Muscle layer of duodenum (tissue), 2 donors: ENCODE results near the gene ALPK1.

Experiments used
- H3K27ac ChIP-seq: one replicate; pipeline ENCODE4 v1.7.0; 2013; ENCODE audit warnings: mild to moderate bottlenecking, low read length
- H3K27me3 ChIP-seq: one replicate; pipeline ENCODE4 v1.7.0; 2013; ENCODE audit warnings: low read depth, mild to moderate bottlenecking, control low read depth, low read length
- H3K36me3 ChIP-seq, 2 donors: one replicate each; pipeline ENCODE4 v1.7.0; 2013; ENCODE audit warnings: low read length in 2 of 2, control low read depth in 1 of 2, mild to moderate bottlenecking in 1 of 2; ENCODE audit not compliant: insufficient read depth in 2 of 2, control insufficient read depth in 1 of 2
- H3K4me1 ChIP-seq, 2 donors: one replicate each; pipeline ENCODE4 v1.7.0; 2013; ENCODE audit warnings: low read length in 2 of 2, mild to moderate bottlenecking in 2 of 2, control low read depth in 1 of 2, moderate library complexity in 1 of 2; ENCODE audit not compliant: insufficient read depth in 2 of 2, control insufficient read depth in 1 of 2
- H3K4me3 ChIP-seq, 2 donors: one replicate each; pipeline ENCODE4 v1.7.0; 2013; ENCODE audit warnings: low read length in 2 of 2, low read depth in 1 of 2, mild to moderate bottlenecking in 1 of 2
- H3K9me3 ChIP-seq, 2 donors: one replicate each; pipeline ENCODE4 v1.7.0; 2013; ENCODE audit warnings: low read length in 2 of 2, control low read depth in 1 of 2, mild to moderate bottlenecking in 1 of 2; ENCODE audit not compliant: control insufficient read depth in 1 of 2
- donor health status: healthy.

The ALPK1 gene

GRCh38 chr4:112332398-112332797, 35.2 kb downstream of the ALPK1 start:
- no peaks in the 10 kb centered on the region for H3K36me3 ChIP-seq
- no peak overlapping the region for H3K4me3 ChIP-seq
- no peaks in the 10 kb centered on the region for H3K9me3 ChIP-seq
- H3K27me3 ChIP-seq, result no peaks in the 10 kb centered on the region
- no peak overlapping the region for H3K27ac ChIP-seq
- no peaks in the 10 kb centered on the region for H3K4me1 ChIP-seq

DNA sequence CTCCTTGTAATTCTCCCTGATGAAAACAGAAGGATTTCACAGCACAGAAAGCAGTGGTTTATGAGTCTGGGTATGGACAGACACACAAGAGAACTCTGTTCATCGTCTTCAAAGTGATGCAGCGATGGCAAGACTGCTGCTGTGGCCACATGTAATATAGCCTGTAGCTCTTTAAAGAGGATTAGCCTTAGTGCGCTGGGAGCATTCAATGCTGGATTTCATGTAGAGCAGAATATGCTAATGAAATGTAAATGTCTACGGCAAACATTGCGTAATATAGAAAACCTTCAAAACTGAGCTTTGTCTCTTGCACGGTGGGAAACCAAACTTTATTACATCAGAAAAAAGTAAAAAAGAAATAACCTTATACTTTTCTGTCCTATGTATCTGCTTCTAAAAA, 42.9 kb downstream of the ALPK1 start:
- no peaks in the 10 kb centered on the region for H3K27me3 ChIP-seq
- H3K27ac ChIP-seq, result no peak overlapping the region
- H3K9me3 ChIP-seq, result no peaks in the 10 kb centered on the region
- no peaks in the 10 kb centered on the region for H3K36me3 ChIP-seq
- H3K4me3 ChIP-seq, result no peak overlapping the region
- H3K4me1 ChIP-seq, result no peaks in the 10 kb centered on the region

DNA sequence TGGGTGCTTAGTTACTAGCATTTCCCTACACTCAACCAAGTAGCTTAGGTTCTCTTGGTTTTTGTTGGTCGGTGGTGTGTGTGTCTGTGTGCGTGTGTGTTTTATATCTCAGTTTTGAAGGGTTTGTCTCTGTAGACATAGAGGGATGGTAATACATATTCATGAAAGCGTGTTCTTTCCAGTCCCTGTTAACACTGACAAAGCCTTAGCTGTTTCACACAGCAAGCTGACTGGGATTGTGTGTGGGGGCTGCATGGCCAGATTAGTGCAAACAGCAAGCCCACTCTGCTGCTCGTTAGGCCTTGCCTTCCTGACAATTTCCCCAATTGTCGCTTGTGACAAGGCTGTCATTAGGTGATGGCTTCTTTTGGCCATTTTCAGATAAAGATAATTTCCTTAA, 43.9 kb downstream of the ALPK1 start:
- Histone ChIP-seq H3K4me3 (no peak overlapping the region), H3K4me1 (no peaks in the 10 kb centered on the region), H3K36me3 (no peaks in the 10 kb centered on the region), H3K27me3 (no peaks in the 10 kb centered on the region), H3K27ac (no peak overlapping the region), H3K9me3 (no peaks in the 10 kb centered on the region)

- Histone ChIP-seq H3K36me3 (no peaks in the 10 kb centered on the region), H3K27ac (no peak overlapping the region), H3K9me3 (no peaks in the 10 kb centered on the region), H3K4me1 (no peaks in the 10 kb centered on the region), H3K27me3 (no peaks in the 10 kb centered on the region), H3K4me3 (no peak overlapping the region)
Observed at GRCh38 chr4:112343330-112344080, 46.3 kb downstream of the ALPK1 start.

DNA sequence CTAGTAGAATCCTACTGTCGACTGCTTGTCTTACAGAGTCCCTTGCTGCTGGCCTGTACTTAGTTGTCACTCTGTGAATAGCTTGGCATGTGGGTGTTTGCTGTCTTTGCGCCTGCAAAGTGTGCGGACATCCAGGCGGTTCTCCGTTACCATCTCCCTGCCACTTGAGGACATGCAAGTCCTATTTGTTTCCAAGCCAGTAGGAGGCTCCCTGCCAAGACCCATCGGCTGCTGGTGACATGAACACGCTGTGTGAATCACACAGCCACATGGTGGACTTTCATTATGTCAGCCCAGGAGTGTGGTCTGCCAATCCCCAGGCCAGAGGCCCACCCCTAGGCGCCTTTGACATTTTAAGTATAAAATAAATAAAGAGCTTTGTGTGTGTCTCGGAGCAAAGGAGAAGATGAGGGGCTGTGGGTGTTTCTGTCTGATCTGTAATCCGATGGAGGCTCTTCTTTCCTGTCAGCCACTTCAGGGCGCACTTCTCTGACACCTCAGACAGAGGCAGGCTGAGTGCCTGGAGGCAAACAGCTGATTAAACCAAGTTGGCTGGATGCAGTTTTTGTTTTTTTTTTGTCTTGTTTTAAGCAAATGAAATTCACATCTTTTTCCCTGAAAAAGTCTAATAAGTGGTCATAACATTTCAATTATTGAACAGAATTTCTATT, 51.5 kb downstream of the ALPK1 start:
- H3K4me1 ChIP-seq, result no peaks in the 10 kb centered on the region
- no peak overlapping the region for H3K4me3 ChIP-seq
- no peak overlapping the region for H3K27ac ChIP-seq
- H3K36me3 ChIP-seq, result no peaks in the 10 kb centered on the region
- no peaks in the 10 kb centered on the region for H3K9me3 ChIP-seq
- H3K27me3 ChIP-seq, result no peaks in the 10 kb centered on the region

- Histone ChIP-seq H3K27me3 (no peaks in the 10 kb centered on the region), H3K36me3 (peaks cover 4 to 12% of the 10 kb centered on the region in 2 donors), H3K9me3 (no peaks in the 10 kb centered on the region), H3K4me3 (no peak overlapping the region), H3K27ac (no peak overlapping the region), H3K4me1 (no peaks in the 10 kb centered on the region)
Observed at GRCh38 chr4:112352736-112353135, 55.6 kb downstream of the ALPK1 start.

DNA sequence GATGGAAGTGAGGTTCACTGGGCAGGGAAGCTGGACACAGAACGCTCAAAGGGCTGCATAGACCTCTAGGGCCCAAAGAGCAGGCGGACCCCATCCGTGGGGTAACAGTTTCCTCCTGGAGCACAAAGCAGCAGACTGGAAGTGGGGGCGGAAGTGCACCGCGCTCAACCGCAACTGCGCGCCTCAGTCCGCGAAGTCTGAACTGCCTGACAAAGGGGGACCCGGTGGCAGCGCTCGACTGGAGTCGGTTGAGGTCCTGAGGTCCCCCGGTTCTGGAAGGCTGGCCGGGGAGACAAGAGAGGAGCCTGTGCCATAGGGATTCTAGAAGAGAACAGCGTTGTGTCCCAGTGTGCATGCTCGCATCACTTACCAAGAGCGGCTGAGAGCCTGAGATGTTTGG, 58.5 kb downstream of the ALPK1 start:
- peaks cover 4 to 12% of the 10 kb centered on the region in 2 donors for H3K36me3 ChIP-seq
- no peak overlapping the region for H3K4me3 ChIP-seq
- no peaks in the 10 kb centered on the region for H3K27me3 ChIP-seq
- no peak overlapping the region for H3K27ac ChIP-seq
- H3K4me1 ChIP-seq, result no peaks in the 10 kb centered on the region
- no peaks in the 10 kb centered on the region for H3K9me3 ChIP-seq

DNA sequence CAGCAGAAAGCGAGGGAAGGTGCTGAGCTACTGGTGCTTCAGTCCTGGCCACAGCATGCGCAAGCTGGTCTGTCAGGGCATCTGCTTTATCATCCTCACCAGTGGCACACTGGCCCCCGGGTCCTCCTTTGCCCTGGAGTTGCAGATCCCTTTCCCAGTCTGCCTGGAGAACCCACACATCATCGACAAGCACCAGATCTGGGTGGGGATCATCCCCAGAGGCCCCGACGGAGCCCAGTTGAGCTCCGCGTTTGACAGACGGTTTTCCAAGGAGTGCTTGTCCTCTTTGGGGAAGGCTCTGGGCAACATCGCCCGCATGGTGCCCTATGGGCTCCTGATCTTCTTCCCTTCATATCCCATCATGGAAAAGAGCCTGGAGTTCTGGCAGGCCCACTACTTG, 60.3 kb downstream of the ALPK1 start:
- no peaks in the 10 kb centered on the region for H3K4me1 ChIP-seq
- no peak overlapping the region for H3K27ac ChIP-seq
- H3K4me3 ChIP-seq, result no peak overlapping the region
- no peaks in the 10 kb centered on the region for H3K9me3 ChIP-seq
- peaks cover 4 to 20% of the 10 kb centered on the region in 2 donors for H3K36me3 ChIP-seq
- no peaks in the 10 kb centered on the region for H3K27me3 ChIP-seq

DNA sequence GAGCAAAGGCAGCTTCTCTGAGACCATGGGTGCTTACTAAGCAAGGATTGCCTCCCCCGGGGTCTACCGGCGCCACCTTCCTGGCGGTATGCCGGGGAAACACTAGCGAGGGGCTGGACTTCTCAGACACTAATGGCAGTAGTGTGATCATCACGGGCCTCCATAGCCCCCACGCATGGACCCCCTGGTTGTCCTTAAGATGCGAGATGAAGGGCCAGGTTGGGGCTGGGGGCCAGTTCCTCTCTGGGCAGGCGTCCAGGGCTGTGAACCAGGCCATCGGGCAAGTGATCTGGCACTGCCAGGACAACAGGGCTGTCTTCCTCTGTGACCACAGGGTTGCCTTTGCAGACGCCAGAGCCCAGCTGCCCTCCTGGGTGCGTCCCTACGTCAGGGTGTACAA, 60.7 kb downstream of the ALPK1 start:
- H3K27me3 ChIP-seq, result no peaks in the 10 kb centered on the region
- H3K4me1 ChIP-seq, result no peaks in the 10 kb centered on the region
- H3K27ac ChIP-seq, result no peak overlapping the region
- H3K4me3 ChIP-seq, result no peak overlapping the region
- H3K9me3 ChIP-seq, result no peaks in the 10 kb centered on the region
- H3K36me3 ChIP-seq, result peaks cover 4 to 20% of the 10 kb centered on the region in 2 donors

DNA sequence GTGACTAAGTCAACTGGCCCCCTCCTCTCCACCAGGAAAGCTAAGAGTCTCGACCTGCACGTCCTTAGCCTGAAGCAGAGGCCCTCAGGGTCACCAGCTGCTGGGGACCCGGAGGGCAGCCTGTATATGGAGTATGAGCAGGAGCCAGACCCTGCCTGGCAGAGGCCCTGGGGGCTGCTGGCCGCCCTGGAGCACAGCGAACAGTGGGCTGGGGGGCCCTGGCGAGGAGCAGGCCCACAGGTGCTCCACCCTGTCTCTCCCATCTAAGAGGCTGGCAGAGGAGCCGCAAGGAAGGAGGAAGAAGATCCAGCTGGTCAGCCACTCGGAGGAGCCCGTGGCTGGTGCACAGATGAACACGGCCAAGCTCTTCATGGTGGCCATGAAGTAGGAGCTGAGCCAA, 61.2 kb downstream of the ALPK1 start:
- no peaks in the 10 kb centered on the region for H3K9me3 ChIP-seq
- H3K36me3 ChIP-seq, result peaks cover 4 to 20% of the 10 kb centered on the region in 2 donors
- no peak overlapping the region for H3K4me3 ChIP-seq
- H3K27me3 ChIP-seq, result no peaks in the 10 kb centered on the region
- no peaks in the 10 kb centered on the region for H3K4me1 ChIP-seq
- no peak overlapping the region for H3K27ac ChIP-seq

- H3K27me3 ChIP-seq, result no peaks in the 10 kb centered on the region
- no peaks in the 10 kb centered on the region for H3K4me1 ChIP-seq
Observed at GRCh38 chr4:112358952-112359749, 62.0 kb downstream of the ALPK1 start.

More at GRCh38 chr4:112358952-112359749, 62.0 kb downstream of the ALPK1 start:
- Histone ChIP-seq H3K9me3 (no peaks in the 10 kb centered on the region), H3K27ac (no peak overlapping the region), H3K4me3 (no peak overlapping the region), H3K36me3 (peaks cover 4 to 20% of the 10 kb centered on the region in 2 donors)
